Retina (tissue), 1 donor: ENCODE measurements around the gene MAPK1.
"Not testable (repeated sequence)": the region's sequence is repeated elsewhere in the genome, so short reads cannot be mapped to it uniquely, and the experiment has no call there.

ENCODE experiments used
- DNase-seq: peaks from one replicate; pipeline ENCODE4 v3.0.0-alpha.2; 2016

MAPK1 gene

DNA sequence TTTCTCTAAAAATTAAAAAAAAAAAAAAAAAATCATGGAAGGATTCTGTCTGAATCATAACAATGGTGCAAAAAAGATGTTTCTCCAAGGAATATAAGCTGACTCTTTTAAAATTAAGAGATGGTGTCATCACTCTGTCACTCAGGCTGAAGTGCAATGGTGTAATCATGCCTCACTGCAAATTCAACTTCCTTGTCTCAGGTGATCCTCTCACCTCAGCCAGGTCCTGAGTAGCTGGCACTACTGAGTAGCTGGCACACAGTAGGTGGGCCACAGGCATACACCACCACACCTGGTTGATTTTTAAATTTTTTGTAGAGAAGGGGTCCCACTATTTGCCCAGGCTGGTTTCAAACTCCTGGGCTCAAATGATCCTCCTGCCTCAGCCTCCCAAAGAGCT lies 77.1 kb downstream of the MAPK1 start:
- DNase-seq, result no peak

- not testable (repeated sequence) for DNase-seq
Measured at GRCh38 chr22:21787565-21787964, 79.9 kb downstream of the MAPK1 start.

- no peak for DNase-seq
Measured at GRCh38 chr22:21780259-21780658, 87.2 kb downstream of the MAPK1 start.

DNA sequence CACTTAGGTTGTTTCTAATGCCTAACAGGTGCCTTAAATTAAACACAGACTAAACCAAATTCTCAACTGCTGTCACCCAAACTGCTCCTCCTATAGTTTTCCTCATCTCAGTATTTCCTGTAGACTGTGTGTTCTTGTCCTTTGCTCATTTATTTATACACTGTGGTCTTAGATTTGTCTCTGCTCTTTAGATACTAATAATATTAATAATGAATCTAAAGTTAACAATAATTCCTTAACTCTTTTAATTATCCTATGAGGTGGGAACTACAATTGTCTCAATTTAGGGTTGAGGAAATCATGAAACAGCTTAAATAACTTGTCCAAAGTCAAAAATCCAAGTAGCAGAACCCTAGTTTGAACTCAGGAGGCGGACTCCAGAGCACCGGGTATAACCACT lies 88.0 kb downstream of the MAPK1 start:
- no peak for DNase-seq

- no peak for DNase-seq
Measured at GRCh38 chr22:21778705-21779363, 88.6 kb downstream of the MAPK1 start.

- DNase-seq, result no peak
Measured at GRCh38 chr22:21771631-21771976, 95.8 kb downstream of the MAPK1 start.

DNA sequence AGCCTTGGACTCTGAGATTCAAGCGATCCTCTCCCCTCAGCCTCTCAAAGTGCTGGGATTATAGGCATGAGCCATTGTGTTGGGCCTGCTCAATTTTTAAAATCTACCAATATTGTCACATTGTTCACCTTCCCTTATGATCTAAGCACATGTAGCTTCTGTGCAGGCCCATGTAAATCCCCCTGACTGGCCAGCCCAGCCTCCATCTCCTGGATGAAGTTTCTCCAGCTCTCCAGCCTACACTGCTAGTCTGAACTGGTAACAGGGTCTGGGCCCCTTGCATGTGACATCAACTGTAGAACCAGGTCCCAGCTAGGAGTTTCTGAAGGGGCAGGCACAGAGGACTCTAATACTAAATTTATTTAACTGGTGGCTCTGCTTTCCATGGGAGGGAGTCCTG lies 99.0 kb downstream of the MAPK1 start:
- DNase-seq, result no peak

DNA sequence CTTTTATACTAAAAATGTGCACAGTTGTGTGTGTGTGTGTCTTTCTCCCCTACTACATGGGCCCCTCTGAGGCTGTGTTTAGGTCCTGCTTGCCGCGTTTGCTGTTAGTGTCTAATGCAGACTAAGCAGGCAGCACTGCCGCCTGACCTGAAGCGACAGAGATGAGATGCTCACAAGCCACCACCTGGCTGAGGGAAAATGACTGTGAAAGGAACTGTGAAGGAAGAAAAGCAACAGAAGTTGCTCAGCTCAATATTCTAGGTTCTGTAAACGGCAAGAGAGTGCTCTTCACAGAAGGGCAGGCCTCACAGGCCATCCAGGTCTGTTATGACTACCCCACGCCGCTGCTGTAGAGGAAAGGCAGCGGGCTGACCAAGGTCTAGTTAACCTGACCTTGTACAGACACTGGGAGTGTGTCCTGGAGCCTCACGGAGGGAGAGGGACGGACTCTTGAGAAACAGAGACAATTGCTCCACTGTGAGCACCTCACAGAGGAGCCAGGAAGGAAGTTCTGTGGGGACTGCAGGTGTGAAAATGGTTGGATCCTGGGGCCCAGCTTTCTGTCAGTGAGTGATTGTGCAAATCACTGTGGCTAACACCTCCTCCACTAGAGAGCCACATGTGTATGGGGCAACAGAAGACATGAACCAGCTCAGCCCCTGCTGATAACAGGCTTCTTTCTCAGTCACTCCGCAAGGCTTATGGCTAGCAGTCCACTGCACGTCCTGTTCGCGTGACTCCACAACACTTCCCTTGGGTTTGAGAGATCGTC lies 100.6 kb downstream of the MAPK1 start:
- DNase-seq, result no peak

DNA sequence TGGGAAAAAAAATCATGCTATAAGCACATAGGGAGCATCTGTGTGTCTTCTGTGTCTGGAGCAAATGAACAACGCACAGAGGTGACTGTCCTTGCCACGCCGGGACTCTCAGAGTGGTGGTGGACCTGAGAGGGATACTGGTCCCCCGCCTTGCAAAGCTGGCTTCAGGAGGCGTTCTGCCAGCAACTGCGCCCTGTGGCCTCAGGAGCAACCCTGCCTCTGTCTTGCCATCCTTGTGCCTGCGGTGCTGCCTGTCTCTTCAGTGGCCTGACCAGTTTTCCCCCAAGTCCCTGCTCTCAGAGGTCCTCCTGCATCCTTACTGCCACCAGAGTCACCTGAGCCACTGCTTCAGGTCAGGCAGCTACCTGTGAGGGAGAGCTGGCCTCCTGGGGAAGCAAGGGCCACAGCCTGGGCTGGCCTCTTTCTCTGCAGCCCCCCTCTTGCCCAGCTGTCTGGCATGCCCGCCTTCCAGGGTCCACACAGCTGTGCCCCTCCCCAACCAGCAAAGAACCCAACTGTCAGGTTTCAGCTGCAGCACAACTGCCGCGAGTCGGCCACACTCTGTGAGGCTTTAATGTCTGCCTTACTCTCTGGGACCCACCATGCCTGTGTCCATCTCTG lies 101.4 kb downstream of the MAPK1 start:
- DNase-seq, result no peak

DNA sequence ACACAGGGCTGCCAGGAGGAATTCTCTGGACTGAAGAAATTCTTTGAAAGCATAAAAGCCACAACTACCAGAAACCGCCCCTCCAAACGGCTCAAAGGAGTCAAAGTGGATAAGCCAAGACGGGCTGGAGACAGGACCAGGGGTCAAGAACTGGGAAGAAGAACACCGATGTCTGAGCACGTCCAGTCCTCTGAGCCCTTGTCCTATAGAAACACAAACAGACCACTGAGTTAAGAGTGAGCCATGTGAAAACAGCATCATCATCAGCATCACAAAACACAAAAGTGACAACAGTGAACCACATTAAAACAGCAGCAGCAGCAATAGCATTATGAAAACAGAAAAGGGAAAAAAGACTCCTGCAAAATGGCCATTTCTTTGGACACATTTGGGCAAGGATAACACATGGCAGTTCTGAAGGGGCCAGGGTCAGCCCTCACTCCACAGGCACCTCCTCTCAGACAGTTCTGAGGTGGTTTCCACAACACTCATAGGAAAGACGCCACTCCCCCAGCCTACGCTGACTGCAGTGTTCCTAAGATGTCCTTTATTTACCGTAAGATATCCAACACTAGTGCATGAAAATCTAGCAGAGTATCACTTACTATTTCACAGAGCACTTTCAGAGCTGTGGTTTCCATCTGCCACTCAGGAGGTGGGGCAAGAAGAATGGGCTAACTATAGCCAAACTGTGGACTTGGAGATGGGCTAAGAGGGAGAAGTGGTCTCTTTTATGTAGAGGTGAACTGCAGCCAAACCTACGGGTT lies 103.2 kb downstream of the MAPK1 start:
- DNase-seq, result no peak

DNA sequence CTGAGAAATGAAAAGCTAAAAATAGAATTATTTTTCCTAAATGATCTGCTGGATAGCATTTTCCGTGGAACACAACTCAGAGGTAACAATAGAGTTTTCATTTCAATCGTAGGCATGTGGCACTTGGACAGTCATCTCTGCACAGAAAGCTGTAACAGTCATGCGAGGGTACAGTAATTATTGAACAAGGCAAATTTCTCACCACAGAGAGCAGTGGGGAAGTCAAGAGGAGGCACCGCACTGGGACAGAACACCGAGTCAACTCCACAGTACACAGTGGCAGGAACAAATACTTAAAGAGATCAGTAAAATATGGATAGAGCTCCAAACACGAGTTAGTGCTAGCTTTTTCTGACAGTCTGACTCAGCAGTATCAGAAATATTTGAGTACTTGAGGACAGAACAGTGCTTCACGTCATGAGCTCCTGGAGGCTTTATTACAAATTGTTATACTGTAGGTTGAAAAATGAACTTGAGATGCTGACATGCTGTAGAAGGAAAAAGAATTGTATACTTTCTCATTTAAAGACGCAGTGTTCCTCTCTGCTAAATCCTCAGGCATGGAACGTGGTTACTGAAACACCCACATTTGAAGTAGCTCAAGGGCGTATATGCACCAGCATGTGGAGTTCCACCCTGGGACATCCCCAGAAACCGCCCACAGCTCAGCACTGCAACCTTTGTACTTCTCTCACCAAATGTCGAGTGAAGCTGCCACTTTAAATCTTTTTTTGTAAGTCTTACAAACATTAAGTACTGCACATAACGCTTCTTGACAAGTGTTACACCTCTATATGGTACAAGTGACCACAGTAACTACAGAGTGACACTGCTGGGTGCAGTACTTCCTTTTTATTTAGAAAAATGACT lies 104.5 kb downstream of the MAPK1 start:
- no peak for DNase-seq

- no peak for DNase-seq
Measured at GRCh38 chr22:21761994-21762680, 105.3 kb downstream of the MAPK1 start.

GRCh38 chr22:21761086-21761485 lies 106.4 kb downstream of the MAPK1 start:
- DNase-seq, result no peak

GRCh38 chr22:21760640-21761039 lies 106.8 kb downstream of the MAPK1 start:
- DNase-seq, result no peak

- DNase-seq, result no peak
Measured at GRCh38 chr22:21759646-21760376, 107.6 kb downstream of the MAPK1 start.

- no peak for DNase-seq
Measured at GRCh38 chr22:21759093-21759492, 108.4 kb downstream of the MAPK1 start.

DNA sequence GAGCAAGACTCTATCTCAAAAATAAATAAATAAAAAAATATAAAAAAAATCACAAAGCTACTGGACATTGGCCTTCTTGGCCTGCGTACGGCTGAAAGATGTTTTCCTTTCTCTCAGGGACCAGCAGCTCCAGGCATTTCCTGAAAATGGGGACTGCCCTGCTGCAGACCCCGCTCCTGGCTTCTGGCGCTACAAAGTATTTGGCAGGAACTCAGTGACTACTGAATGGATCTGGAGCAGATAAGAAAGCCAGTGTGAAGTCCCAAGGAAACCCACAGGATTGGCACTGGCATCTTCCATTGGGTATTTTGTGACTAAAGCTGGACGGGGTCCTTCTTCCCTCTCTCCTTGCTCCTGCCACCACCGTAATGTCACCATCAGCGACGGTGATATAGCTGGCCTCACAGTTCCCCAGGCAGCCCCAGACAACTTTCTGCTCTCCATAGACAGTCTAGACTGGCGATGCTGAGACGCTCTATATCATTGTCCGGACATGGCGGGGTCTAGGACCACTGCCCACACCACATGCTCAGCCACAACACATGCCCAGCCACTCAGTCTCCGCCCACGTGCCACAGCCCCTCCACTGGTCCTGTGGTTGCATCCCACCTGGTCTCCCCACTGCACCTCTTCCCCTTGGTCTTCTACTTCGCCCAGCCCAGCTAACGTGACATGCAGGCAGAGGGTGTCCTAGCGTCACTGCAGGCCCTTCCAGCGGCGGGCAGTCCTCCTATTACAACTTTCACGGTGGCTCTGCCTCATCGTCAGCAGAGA lies 109.2 kb downstream of the MAPK1 start:
- no peak for DNase-seq

GRCh38 chr22:21755851-21756284 lies 111.6 kb downstream of the MAPK1 start:
- no peak for DNase-seq

GRCh38 chr22:21754523-21754922 lies 112.9 kb downstream of the MAPK1 start:
- DNase-seq, result peak; percentile 69
